HCT116 (cell line): ENCODE measurements around the gene RNF151. TPM values are rescaled to one million over a fixed set of nuclear protein-coding genes. Genes with fewer than 3 reads are reported as not detected.

Experiments used
- ATAC-seq: fragments of 200-7000 bp; cut with Tn5 transposase; 2 replicates; pipeline ENCODE4 v1.9.1; 2020; ENCODE audit warnings: mild to moderate bottlenecking, moderate library complexity
- BruUV-seq: library from RNA; stranded (reverse); fragments of 400-500 nt; replicated peaks from 2 replicates; lab custom pipeline; 2021; lab: Mats Ljungman, UMichigan
- CTCF ChIA-PET: fragments of 300-600 bp; sonication (Branson Sonifier 250); formaldehyde crosslinking; loops from one replicate; lab custom pipeline; 2021; ENCODE audit warnings: antibody characterized with exemption; lab: Charles Lee
- POLR2A ChIA-PET: fragments of 300-600, 350-600 bp; sonication (Branson Sonifier 250); formaldehyde crosslinking; loops from one replicate; lab custom pipeline; 2021; ENCODE audit warnings: antibody characterized with exemption; lab: Charles Lee
- RAD21 ChIA-PET, 2 experiments: fragments of 300-600 bp; sonication (Branson Sonifier 250); formaldehyde crosslinking; loops; one replicate each; lab custom pipeline; 2023; ENCODE audit warnings: low total read pairs in 2 of 2; ENCODE audit not compliant: uncharacterized antibody in 2 of 2, unreplicated experiment in 2 of 2, low non-redundant PET in 1 of 2; lab: Charles Lee
- DNase-seq: peaks from one replicate; pipeline ENCODE4 v3.0.0-alpha.2; 2010; ENCODE audit warnings: low read depth, low spot score
- H2AFZ ChIP-seq: fragments of 200-600 bp; shearing (Covaris generic), sonication (generic); 2 replicates; pipeline ENCODE4 v1.6.1; 2017; ENCODE audit warnings: low read depth, mixed run types, mixed read lengths, antibody characterized with exemption, low read length; ENCODE audit not compliant: poor library complexity, severe bottlenecking
- H3K27ac ChIP-seq: 2 replicates; pipeline ENCODE4 v1.5.1; 2012; ENCODE audit warnings: low read depth, low read length
- H3K27me3 ChIP-seq: fragments of 200-600 bp; sonication (generic); 2 replicates; pipeline ENCODE4 v1.6.1; 2016; ENCODE audit warnings: mixed run types, low read length, mixed read lengths; ENCODE audit not compliant: insufficient read depth
- H3K36me3 ChIP-seq, 2 experiments: fragments of 200-500 bp in 1 of 2; fragments of 200-600 bp in 1 of 2; sonication (Bioruptor generic) in 1 of 2; sonication (generic) in 1 of 2; 2 replicates each; pipeline versions ENCODE4 v1.5.1 to v1.6.1; 2014 to 2016; ENCODE audit warnings: low read length in 2 of 2, inconsistent platforms in 1 of 2, mixed read lengths in 1 of 2, mixed run types in 1 of 2; ENCODE audit not compliant: insufficient read depth in 2 of 2, control insufficient read depth in 1 of 2
- H3K4me1 ChIP-seq, 2 experiments: fragments of 200-600 bp in 1 of 2; sonication (generic) in 1 of 2; 2 replicates each; pipeline versions ENCODE4 v1.5.1 to v1.6.1; 2012 to 2017; ENCODE audit warnings: low read length in 2 of 2, inconsistent platforms in 1 of 2, mild to moderate bottlenecking in 1 of 2, mixed read lengths in 1 of 2, mixed run types in 1 of 2, moderate library complexity in 1 of 2; ENCODE audit not compliant: insufficient read depth in 2 of 2, control insufficient read depth in 1 of 2
- H3K4me2 ChIP-seq: fragments of 200-600 bp; sonication (generic); 2 replicates; pipeline ENCODE4 v1.6.1; 2017; ENCODE audit warnings: mixed run types, low read length, mixed read lengths
- H3K4me3 ChIP-seq, 2 experiments: fragments of 200-600 bp in 1 of 2; sonication (generic) in 1 of 2; replicated peaks in 1 of 2; 2 replicates each; pipeline ENCODE4 v1.5.1; 2011 to 2016; ENCODE audit warnings: low read length in 2 of 2, control low read depth in 1 of 2, low read depth in 1 of 2, mild to moderate bottlenecking in 1 of 2, mixed read lengths in 1 of 2, mixed run types in 1 of 2
- H3K79me2 ChIP-seq: fragments of 200-600 bp; sonication (generic); 2 replicates; pipeline ENCODE4 v1.6.1; 2017; ENCODE audit warnings: mild to moderate bottlenecking, mixed run types, low read length, moderate library complexity, mixed read lengths; ENCODE audit not compliant: insufficient read depth
- H3K9ac ChIP-seq: fragments of 200-600 bp; sonication (generic); 2 replicates; pipeline ENCODE4 v1.6.1; 2016; ENCODE audit warnings: low read length, mixed read lengths
- H3K9me2 ChIP-seq: fragments of 200-600 bp; sonication (generic), shearing (Covaris generic); 2 replicates; pipeline ENCODE4 v1.6.1; 2017; ENCODE audit warnings: mixed run types, mild to moderate bottlenecking, moderate library complexity; ENCODE audit not compliant: insufficient read depth
- H3K9me3 ChIP-seq, 2 experiments: fragments of 200-500 bp in 1 of 2; fragments of 200-600 bp in 1 of 2; sonication (Bioruptor generic) in 1 of 2; sonication (generic) in 1 of 2; 2 replicates each; pipeline ENCODE4 v1.6.1; 2014 to 2017; ENCODE audit warnings: low read length in 2 of 2, mixed read lengths in 2 of 2, inconsistent platforms in 1 of 2, low read depth in 1 of 2, mild to moderate bottlenecking in 1 of 2, mixed run types in 1 of 2, moderate library complexity in 1 of 2; ENCODE audit not compliant: control insufficient read depth in 1 of 2, insufficient read depth in 1 of 2
- H4K20me1 ChIP-seq: fragments of 200-600 bp; sonication (generic), shearing (Covaris generic); 2 replicates; pipeline ENCODE4 v1.6.1; 2017; ENCODE audit warnings: mixed run types, mild to moderate bottlenecking, moderate library complexity; ENCODE audit not compliant: insufficient read depth
- CBX3 ChIP-seq: IDR thresholded peaks from 2 replicates; pipeline ENCODE4 v1.6.1; 2012; ENCODE audit warnings: low read depth
- EGR1 ChIP-seq: IDR thresholded peaks from 2 replicates; pipeline ENCODE4 v1.6.1; 2012; ENCODE audit warnings: low read depth
- EZH2 ChIP-seq: fragments of 200-600 bp; sonication (generic); IDR thresholded peaks from 2 replicates; pipeline ENCODE4 v1.6.1; 2017; ENCODE audit warnings: antibody characterized with exemption, mixed run types
- EZH2phosphoT487 ChIP-seq: fragments of 200-600 bp; IDR thresholded peaks from 2 replicates; pipeline ENCODE4 v1.6.1; 2018; ENCODE audit warnings: antibody characterized with exemption, borderline replicate concordance
- YY1 ChIP-seq: IDR thresholded peaks from 2 replicates; pipeline ENCODE4 v1.6.1; 2011; ENCODE audit warnings: low read length, low read depth, moderate library complexity, mild to moderate bottlenecking; ENCODE audit not compliant: insufficient replicate concordance; ENCODE audit errors: extremely low read depth
- intact Hi-C: fragments of 100-400 bp; cut with micrococcal nuclease; formaldehyde crosslinking; loops from 2 replicates; pipeline ENCODE4 v1.10.0; 2022
- total RNA-seq: library from RNA; stranded (reverse); gene quantifications from one replicate; pipeline ENCODE4 v1.2.1, GENCODE V29; 2021; ENCODE audit not compliant: unreplicated experiment
- TF ChIP-seq, protein P1 (sequence below): IDR thresholded peaks from 2 replicates; pipeline ENCODE4 v1.6.1; 2011; ENCODE audit warnings: mild to moderate bottlenecking, low read length, moderate library complexity; ENCODE audit not compliant: insufficient replicate concordance; ENCODE audit errors: extremely low read depth
- TF ChIP-seq, protein P2 (sequence below): IDR thresholded peaks from 2 replicates; pipeline ENCODE4 v1.6.1; 2012

Gene RNF151
- total RNA-seq, 1 experiment from 2014 or later: 0.30 TPM

DNA sequence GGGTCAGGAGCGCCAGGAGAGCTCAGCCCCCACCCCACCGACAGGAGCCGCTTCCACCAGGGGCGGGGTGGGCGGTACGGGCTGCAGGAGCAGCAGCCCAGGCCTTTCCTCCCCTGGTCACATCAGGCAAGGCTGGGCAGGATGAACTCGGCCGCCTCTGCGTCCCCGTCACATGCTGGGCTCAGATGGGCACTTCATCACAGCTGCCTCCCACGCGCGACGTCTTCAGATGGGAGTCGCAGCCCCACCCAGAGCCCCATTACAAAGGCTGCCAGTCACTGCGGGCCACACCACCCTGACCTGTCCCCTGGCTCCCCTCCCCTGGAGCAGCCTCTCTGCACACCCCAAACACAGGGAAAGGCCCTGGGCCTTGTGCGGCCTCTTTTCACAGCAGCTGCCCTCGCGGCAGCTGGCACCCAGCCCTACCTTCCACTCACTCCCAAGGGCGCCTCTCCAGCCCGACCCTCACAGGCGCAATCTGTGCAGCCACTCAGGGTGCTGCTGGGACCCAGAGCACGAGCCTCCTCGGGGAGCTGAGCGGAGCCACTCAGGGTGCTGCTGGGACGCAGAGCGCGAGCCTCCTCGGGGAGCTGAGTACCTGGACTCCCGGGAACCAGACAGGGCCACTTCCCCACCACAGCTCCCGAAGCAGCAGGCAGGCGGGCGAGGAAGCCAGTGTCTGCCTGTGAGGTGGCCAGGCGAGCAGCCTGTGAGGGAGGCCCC, 38.3 kb downstream of the RNF151 start:
- Histone ChIP-seq H3K4me2 (peak overlapping the region; percentile 41), H3K27ac (peak overlapping the region; percentile 62; the same call in 1 of the 2 replicates), H3K9me2 (no peaks in the 10 kb centered on the region), H3K4me1 (peaks cover 23 to 51% of the 10 kb centered on the region in 2 experiments), H3K27me3 (no peaks in the 10 kb centered on the region), H4K20me1 (peaks cover 9% of the 10 kb centered on the region; the same call in 1 of the 2 replicates), H3K9me3 (no peaks in the 10 kb centered on the region), H3K4me3 (no peak overlapping the region), H3K79me2 (peaks cover 83% of the 10 kb centered on the region), H2AFZ (no peak overlapping the region), H3K36me3 (peaks cover 18 to 34% of the 10 kb centered on the region in 2 experiments; a peak in 3 of 4 replicates), H3K9ac (peak overlapping the region; percentile 23)
- ChIA-PET RAD21 (no interaction called here), POLR2A (interaction anchor here (1.2 to 2.6 kb wide), 3 partner anchors 40 to 150 kb away, joined by 6 to 10 read pairs (median 9); partner anchors contain the start of genes RPS2 and TRAF7), CTCF (interaction anchor here (1.1 to 1.5 kb wide), 4 partner anchors 14 to 247 kb away, joined by 3 to 20 read pairs (median 6); partner anchors contain the start of genes ECI1, NPW and TBL3)
- TF ChIP-seq, protein P1, sequence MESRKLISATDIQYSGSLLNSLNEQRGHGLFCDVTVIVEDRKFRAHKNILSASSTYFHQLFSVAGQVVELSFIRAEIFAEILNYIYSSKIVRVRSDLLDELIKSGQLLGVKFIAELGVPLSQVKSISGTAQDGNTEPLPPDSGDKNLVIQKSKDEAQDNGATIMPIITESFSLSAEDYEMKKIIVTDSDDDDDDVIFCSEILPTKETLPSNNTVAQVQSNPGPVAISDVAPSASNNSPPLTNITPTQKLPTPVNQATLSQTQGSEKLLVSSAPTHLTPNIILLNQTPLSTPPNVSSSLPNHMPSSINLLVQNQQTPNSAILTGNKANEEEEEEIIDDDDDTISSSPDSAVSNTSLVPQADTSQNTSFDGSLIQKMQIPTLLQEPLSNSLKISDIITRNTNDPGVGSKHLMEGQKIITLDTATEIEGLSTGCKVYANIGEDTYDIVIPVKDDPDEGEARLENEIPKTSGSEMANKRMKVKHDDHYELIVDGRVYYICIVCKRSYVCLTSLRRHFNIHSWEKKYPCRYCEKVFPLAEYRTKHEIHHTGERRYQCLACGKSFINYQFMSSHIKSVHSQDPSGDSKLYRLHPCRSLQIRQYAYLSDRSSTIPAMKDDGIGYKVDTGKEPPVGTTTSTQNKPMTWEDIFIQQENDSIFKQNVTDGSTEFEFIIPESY: no peak
- TF ChIP-seq EGR1 (no peak), YY1 (no peak), CBX3 (no peak), EZH2 (no peak), EZH2phosphoT487 (no peak)
- TF ChIP-seq, protein P2, sequence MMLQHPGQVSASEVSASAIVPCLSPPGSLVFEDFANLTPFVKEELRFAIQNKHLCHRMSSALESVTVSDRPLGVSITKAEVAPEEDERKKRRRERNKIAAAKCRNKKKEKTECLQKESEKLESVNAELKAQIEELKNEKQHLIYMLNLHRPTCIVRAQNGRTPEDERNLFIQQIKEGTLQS: no peak
- intact Hi-C loops: loop anchor here (5.0 kb wide), 1 partner anchor 137 kb away; no protein-coding TSS in a partner anchor
- BruUV-seq: no TSS peak
- DNase-seq (no peak), ATAC-seq (no peak)
